ENCODE measurements around the gene HAND2.

The HAND2 gene

DNA sequence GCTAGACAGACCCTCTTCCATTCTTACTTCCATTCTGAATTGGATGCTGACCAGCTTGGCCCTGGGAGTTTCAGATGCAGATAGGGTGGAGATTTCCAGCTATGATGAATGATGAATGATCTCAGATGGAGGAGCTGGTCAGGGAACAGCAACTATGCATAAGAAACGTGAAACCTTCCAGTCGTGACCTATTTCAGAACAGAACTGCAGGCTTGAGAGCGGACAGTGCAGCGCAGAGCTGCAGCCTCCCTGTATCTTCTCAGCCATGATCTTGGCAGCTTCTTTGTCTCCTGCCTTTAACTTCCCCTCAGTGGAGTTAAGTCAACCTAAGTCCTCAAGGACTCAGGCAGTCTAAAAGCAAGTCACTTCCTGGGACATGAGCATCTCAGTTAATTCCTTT is 43.3 kb upstream of the HAND2 start:
- Mint-ChIP-seq H3K27me3 (ENCODE audit: low read depth) (peaks cover 6% of the 10 kb centered on the region), H3K27ac (peak overlapping the region in 1 of 3 experiments; percentile 7), H3K4me3 (no peak overlapping the region), H3K9me3 (no peaks in the 10 kb centered on the region), H3K4me1 (peaks cover 5% of the 10 kb centered on the region), H3K36me3 (ENCODE audit: low read depth) (no peaks in the 10 kb centered on the region)
- TF ChIP-seq, protein P1, sequence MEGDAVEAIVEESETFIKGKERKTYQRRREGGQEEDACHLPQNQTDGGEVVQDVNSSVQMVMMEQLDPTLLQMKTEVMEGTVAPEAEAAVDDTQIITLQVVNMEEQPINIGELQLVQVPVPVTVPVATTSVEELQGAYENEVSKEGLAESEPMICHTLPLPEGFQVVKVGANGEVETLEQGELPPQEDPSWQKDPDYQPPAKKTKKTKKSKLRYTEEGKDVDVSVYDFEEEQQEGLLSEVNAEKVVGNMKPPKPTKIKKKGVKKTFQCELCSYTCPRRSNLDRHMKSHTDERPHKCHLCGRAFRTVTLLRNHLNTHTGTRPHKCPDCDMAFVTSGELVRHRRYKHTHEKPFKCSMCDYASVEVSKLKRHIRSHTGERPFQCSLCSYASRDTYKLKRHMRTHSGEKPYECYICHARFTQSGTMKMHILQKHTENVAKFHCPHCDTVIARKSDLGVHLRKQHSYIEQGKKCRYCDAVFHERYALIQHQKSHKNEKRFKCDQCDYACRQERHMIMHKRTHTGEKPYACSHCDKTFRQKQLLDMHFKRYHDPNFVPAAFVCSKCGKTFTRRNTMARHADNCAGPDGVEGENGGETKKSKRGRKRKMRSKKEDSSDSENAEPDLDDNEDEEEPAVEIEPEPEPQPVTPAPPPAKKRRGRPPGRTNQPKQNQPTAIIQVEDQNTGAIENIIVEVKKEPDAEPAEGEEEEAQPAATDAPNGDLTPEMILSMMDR (IDR thresholded peaks at IDR 0.05; ENCODE audit: unreplicated experiment in 3 of 3) = no peak

DNA sequence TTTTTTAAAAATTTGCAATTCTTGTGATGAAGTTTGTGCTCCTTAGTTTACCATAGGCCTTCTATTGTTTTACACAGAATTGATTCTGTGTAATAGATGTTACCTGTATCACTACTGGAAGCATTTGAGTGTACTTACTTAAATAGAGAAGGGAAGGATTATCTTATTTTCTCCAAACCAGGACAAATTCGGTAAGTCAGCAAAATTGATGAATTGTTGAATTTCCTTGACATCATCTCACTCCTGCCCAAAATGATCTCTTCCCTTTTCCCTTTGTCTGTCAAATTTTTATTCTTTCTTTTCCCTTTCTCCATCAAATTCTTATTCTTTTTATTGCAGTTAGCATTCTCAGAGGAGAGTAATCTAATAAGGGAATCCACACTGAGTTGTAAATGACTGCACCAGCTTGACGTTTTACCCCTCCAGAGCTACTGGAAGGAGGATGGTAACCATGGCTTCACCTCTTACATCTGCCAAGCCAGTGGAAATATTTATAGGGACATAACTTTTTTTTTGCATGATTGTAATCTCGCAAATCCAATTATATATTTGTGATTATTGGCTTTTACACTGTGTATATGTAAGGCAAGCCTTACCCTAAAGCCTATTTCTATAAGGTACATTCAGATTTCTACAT is 42.6 kb upstream of the HAND2 start:
- Mint-ChIP-seq H3K27ac (peak overlapping the region in 1 of 3 experiments; percentile 7), H3K9me3 (no peaks in the 10 kb centered on the region), H3K36me3 (ENCODE audit: low read depth) (no peaks in the 10 kb centered on the region), H3K27me3 (ENCODE audit: low read depth) (peaks cover 6% of the 10 kb centered on the region), H3K4me3 (no peak overlapping the region), H3K4me1 (peaks cover 5% of the 10 kb centered on the region)
- TF ChIP-seq, protein P1 (IDR thresholded peaks at IDR 0.05; ENCODE audit: unreplicated experiment in 3 of 3) = no peak

DNA sequence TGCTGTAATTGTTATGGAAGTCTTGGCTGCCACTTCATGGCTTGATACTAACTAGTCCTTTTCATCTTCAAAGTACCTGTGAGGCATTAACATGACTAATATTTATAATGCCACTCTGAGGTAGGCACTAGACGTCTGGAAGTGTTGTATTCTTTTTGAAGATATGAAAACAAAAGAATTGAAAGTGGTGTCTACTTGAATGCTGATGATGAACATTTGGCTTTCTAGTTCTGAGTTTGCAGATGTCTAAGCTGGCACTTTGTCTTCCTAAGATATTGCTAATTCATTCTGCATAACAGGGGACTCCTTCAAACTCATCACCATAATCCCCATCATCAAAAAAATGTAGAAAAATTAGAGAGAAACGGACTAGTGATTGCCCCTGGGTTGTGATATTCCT is 41.6 kb upstream of the HAND2 start:
- Mint-ChIP-seq H3K27me3 (ENCODE audit: low read depth) (peaks cover 6% of the 10 kb centered on the region), H3K9me3 (no peaks in the 10 kb centered on the region), H3K36me3 (ENCODE audit: low read depth) (no peaks in the 10 kb centered on the region), H3K27ac (peak overlapping the region in 1 of 3 experiments; percentile 48), H3K4me1 (peaks cover 5% of the 10 kb centered on the region), H3K4me3 (no peak overlapping the region)
- TF ChIP-seq, protein P1 (IDR thresholded peaks at IDR 0.05; ENCODE audit: unreplicated experiment in 3 of 3) = no peak

DNA sequence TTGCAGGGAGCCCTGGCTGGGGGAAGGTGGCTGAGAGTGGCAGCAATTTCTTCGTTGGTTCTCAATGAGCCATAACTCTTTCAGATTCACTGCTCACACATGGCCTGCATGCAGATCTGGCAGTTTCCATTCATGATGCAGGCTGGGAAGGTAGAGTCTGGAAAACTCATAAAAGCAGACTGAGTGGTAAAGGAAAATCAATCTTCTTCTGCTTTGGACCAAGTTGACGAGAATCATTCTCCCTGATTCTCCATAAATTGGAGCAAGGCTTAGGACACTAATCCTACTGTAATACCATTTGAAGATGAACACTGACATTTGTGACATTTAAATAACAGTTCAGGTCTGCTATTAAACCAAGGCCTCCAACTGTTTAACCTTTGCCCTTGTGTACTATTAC is 35.3 kb upstream of the HAND2 start:
- Mint-ChIP-seq H3K9me3 (no peaks in the 10 kb centered on the region), H3K27me3 (ENCODE audit: low read depth) (peaks cover 6% of the 10 kb centered on the region), H3K4me1 (no peaks in the 10 kb centered on the region), H3K27ac (no peak overlapping the region), H3K36me3 (ENCODE audit: low read depth) (no peaks in the 10 kb centered on the region), H3K4me3 (no peak overlapping the region)
- TF ChIP-seq, protein P1 (IDR thresholded peaks at IDR 0.05; ENCODE audit: unreplicated experiment in 3 of 3) = no peak

DNA sequence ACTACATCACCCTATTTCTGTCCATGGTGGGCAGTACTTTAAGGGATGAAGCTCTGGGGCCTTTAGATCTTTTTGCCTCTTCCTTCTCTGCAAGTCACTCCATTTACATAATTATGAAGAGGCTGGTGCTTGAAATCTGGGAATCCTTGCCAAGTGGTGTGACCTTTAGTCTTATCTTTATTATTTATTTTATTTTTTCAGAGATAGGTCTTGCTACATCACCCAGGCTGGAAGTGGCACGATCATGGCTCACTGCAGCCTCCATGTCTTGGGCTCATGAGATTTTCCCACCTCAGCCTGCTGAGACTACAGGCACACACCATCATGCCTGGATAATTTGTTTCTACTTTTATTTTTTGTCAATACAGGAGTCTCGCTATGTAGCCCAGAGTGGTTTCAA is 34.4 kb upstream of the HAND2 start:
- Mint-ChIP-seq H3K27ac (no peak overlapping the region), H3K4me1 (no peaks in the 10 kb centered on the region), H3K4me3 (no peak overlapping the region), H3K9me3 (no peaks in the 10 kb centered on the region), H3K27me3 (ENCODE audit: low read depth) (peaks cover 5% of the 10 kb centered on the region), H3K36me3 (ENCODE audit: low read depth) (no peaks in the 10 kb centered on the region)
- TF ChIP-seq, protein P1 (IDR thresholded peaks at IDR 0.05; ENCODE audit: unreplicated experiment in 3 of 3) = no peak

DNA sequence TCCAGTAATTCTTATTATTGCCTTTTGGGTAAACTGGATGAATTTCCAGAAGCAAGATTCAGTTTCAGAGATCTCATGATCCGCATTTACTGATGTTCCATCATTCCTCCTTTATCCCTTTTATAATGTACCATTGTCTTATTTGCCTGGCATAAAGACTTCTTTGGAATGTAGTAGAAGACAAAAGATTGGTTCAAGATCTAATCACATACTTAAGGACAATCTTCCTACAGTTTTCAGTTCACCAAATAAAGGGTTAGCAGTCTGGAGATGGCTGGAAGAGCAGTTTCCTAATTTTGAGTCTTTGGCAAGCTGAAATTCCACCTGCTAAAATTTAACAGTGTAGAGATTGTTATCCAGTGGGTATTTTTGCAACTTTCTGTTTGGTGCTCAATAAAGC is 30.9 kb upstream of the HAND2 start:
- TF ChIP-seq, protein P1 (IDR thresholded peaks at IDR 0.05; ENCODE audit: unreplicated experiment in 3 of 3) = no peak
- Mint-ChIP-seq H3K27ac (no peak overlapping the region), H3K4me1 (no peaks in the 10 kb centered on the region), H3K9me3 (no peaks in the 10 kb centered on the region), H3K27me3 (ENCODE audit: low read depth) (peaks cover 6% of the 10 kb centered on the region), H3K36me3 (ENCODE audit: low read depth) (no peaks in the 10 kb centered on the region), H3K4me3 (no peak overlapping the region)

Data from nephron (organoid).